Keratinocyte (primary cell): ENCODE results near the gene RRAS.

ENCODE experiments used
- CTCF ChIP-seq, 3 experiments: IDR thresholded peaks in 1 of 3; conservative IDR thresholded peaks in 1 of 3; optimal IDR thresholded peaks in 1 of 3; 2 replicates in 2 of 3; 3 replicates in 1 of 3; pipeline versions ENCODE3 to v1.5.1; 2011; ENCODE audit warnings: low read length in 3 of 3, mild to moderate bottlenecking in 3 of 3, moderate library complexity in 2 of 3, control low read depth in 1 of 3, inconsistent platforms in 1 of 3; ENCODE audit not compliant: insufficient read depth in 2 of 3; ENCODE audit errors: extremely low read depth in 1 of 3
- EZH2 ChIP-seq: IDR thresholded peaks from one replicate; pipeline ENCODE4 v1.6.1; 2012; ENCODE audit warnings: inconsistent platforms, mild to moderate bottlenecking, low read length, moderate library complexity

- TF ChIP-seq CTCF (optimal IDR thresholded peaks at IDR 0.05 in 1 of 3, IDR thresholded peaks at IDR 0.05 in 1 of 3, conservative IDR thresholded peaks at IDR 0.05 in 1 of 3; ENCODE audit: extremely low read depth in 1 of 3, insufficient read depth in 2 of 3, low read length in 3 of 3): no peak
- TF ChIP-seq EZH2: no peak
Measured at GRCh38 chr19:49639401-49640112, 386 bp downstream of the RRAS start.
